ENCODE data around the gene COG8. TPM values are rescaled to one million over a fixed set of nuclear protein-coding genes. Genes with fewer than 3 reads are reported as not detected.

COG8 gene
- total RNA-seq: 10 to 100 TPM; 31.8 to 48.9 (median 40.9) TPM
- 10 to 100 TPM; 21.0 to 28.6 TPM for polyA plus RNA-seq
- long read RNA-seq, donor 1, full-length matches to known transcripts: 82 of 110 reads
- long read RNA-seq, donor 1, partial matches to known transcripts: 12 of 110 reads
- long read RNA-seq, donor 1, other reads (novel, unspliced or antisense): 16 of 110 reads
- long read RNA-seq, donor 2, full-length matches to known transcripts: 15 of 31 reads
- long read RNA-seq, donor 2, partial matches to known transcripts: 16 of 31 reads
- long read RNA-seq, donor 2, other reads (novel, unspliced or antisense): 0 of 31 reads
- long read RNA-seq, donor 3, full-length matches to known transcripts: 53 of 65 reads
- long read RNA-seq, donor 3, partial matches to known transcripts: 7 of 65 reads
- long read RNA-seq, donor 3, other reads (novel, unspliced or antisense): 5 of 65 reads

DNA sequence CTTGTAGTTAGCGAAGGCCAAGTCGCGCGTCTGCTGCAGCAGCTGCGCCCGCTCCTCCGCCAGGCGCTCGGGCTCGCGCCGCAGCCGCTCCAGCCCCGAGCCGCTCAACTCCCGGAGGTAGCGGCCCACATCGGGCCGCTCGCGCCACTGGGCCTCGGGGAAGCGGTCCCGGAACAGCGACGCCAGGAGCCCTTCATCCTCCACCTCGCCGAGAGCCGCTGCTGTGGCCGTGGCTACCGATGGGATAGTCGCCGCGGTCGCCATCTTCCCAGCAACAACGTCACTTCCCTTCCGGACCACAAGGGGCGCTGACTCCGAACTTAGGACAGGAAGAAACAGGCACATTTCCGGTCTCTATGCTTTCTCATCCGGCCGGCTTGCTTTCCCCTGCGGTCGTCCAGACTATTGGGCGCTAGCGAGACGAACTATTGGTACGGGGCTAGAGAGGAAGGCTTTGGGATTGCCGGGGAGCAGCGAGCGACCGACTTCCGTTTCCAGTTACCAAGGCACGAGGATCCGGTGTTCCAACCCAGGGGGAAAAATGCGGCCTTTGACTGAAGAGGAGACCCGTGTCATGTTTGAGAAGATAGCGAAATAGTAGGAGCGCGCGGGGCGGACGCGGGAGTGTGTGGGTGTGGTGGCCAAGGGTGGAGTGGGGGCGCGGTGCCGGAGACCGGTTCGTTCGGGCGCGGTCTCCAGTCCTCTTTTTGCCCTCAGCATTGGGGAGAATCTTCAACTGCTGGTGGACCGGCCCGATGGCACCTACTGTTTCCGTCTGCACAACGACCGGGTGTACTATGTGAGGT lies at the start of gene COG8, which contains the start of gene NIP7:
Gene COG8 (minus strand): TSS at position 276 of the 806 bp plus-strand sequence. CDS start 12 bp downstream, at position 264.
Gene NIP7 (plus strand): TSS at position 484 of the 806 bp plus-strand sequence. CDS start 58 bp downstream, at position 542.
- H3K27me3 ChIP-seq: no peaks in the 10 kb centered on the region
- no peaks in the 10 kb centered on the region for H3K36me3 ChIP-seq
- 0% methylated on average over 56 to 77 of the region's 77 CpGs for WGBS, 3 donors
- peak within 1 kb of the TSS; percentile 87 for H3K4me3 ChIP-seq
- DNase-seq: peak; percentile 90 to 95 (median 94)
- peak within 1 kb of the TSS; percentile 70 to 85 for H3K27ac ChIP-seq
- intact Hi-C loops (cut with DNase I): no loop called here
- H3K4me1 ChIP-seq (ENCODE audit: insufficient read depth): peaks cover 8% of the 10 kb centered on the region
- TF ChIP-seq POLR2A (IDR thresholded peaks at IDR 0.05): peak; percentile 61
- TF ChIP-seq, protein P1, sequence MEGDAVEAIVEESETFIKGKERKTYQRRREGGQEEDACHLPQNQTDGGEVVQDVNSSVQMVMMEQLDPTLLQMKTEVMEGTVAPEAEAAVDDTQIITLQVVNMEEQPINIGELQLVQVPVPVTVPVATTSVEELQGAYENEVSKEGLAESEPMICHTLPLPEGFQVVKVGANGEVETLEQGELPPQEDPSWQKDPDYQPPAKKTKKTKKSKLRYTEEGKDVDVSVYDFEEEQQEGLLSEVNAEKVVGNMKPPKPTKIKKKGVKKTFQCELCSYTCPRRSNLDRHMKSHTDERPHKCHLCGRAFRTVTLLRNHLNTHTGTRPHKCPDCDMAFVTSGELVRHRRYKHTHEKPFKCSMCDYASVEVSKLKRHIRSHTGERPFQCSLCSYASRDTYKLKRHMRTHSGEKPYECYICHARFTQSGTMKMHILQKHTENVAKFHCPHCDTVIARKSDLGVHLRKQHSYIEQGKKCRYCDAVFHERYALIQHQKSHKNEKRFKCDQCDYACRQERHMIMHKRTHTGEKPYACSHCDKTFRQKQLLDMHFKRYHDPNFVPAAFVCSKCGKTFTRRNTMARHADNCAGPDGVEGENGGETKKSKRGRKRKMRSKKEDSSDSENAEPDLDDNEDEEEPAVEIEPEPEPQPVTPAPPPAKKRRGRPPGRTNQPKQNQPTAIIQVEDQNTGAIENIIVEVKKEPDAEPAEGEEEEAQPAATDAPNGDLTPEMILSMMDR (IDR thresholded peaks at IDR 0.05): peak; percentile 90 to 95 (median 93)
- TF ChIP-seq EP300 (IDR thresholded peaks at IDR 0.05): no peak
- H3K9me3 ChIP-seq: no peaks in the 10 kb centered on the region

DNA sequence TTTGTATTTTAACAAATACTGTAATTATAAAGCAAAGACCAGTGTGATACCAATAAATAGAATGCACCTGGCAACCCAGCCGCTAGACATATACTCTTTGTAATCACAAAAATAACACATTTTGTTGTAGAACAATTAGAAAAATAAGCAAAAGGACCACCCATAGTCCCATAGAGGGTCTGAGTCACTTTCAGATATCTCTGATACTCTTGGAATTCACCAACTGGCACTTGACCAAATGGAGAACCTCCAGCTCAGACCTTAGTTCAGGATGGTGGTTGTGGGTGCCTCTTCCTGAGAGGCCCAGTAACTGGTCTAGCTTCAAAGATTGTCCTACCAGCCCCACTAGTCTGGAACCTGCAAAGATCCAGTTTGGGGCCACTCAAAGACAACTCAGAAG lies 47.2 kb upstream of the COG8 start:
- no peak for DNase-seq
- Histone ChIP-seq H3K27ac (no peak overlapping the region), H3K4me3 (no peak overlapping the region), H3K9me3 (no peaks in the 10 kb centered on the region), H3K27me3 (no peaks in the 10 kb centered on the region), H3K4me1 (ENCODE audit: insufficient read depth) (peaks cover 1% of the 10 kb centered on the region), H3K36me3 (no peaks in the 10 kb centered on the region)
- 24 to 54% (median 41%) methylated on average over 1 of the region's 1 CpG for WGBS, 3 donors
- intact Hi-C loops (cut with DNase I): no loop called here
- TF ChIP-seq POLR2A (IDR thresholded peaks at IDR 0.05): no peak
- TF ChIP-seq EP300 (IDR thresholded peaks at IDR 0.05): no peak
- TF ChIP-seq, protein P1 (IDR thresholded peaks at IDR 0.05): no peak

- no peak for TF ChIP-seq POLR2A (IDR thresholded peaks at IDR 0.05)
- no peak for TF ChIP-seq EP300 (IDR thresholded peaks at IDR 0.05)
- TF ChIP-seq, protein P1 (IDR thresholded peaks at IDR 0.05): no peak
- no peak for DNase-seq
- no peaks in the 10 kb centered on the region for H3K36me3 ChIP-seq
- no peaks in the 10 kb centered on the region for H3K9me3 ChIP-seq
- peak overlapping the region; percentile 88 to 95 for H3K27ac ChIP-seq
- WGBS, 3 donors: 3 to 5% (median 3%) methylated on average over 6 of the region's 6 CpGs
- peaks cover 1% of the 10 kb centered on the region for H3K4me1 ChIP-seq (ENCODE audit: insufficient read depth)
- intact Hi-C loops (cut with DNase I): no loop called here
- peak overlapping the region; percentile 66 for H3K4me3 ChIP-seq
- H3K27me3 ChIP-seq: no peaks in the 10 kb centered on the region
Measured at GRCh38 chr16:69384974-69385373, 45.6 kb upstream of the COG8 start.

GRCh38 chr16:69382421-69382820 lies 43.1 kb upstream of the COG8 start:
- no peaks in the 10 kb centered on the region for H3K27me3 ChIP-seq
- no peak overlapping the region for H3K27ac ChIP-seq
- no peaks in the 10 kb centered on the region for H3K9me3 ChIP-seq
- intact Hi-C loops (cut with DNase I): no loop called here
- H3K4me3 ChIP-seq: no peak overlapping the region
- TF ChIP-seq, protein P1 (IDR thresholded peaks at IDR 0.05): no peak
- TF ChIP-seq EP300 (IDR thresholded peaks at IDR 0.05) (no peak), POLR2A (IDR thresholded peaks at IDR 0.05) (no peak)
- H3K36me3 ChIP-seq: no peaks in the 10 kb centered on the region
- H3K4me1 ChIP-seq (ENCODE audit: insufficient read depth): peaks cover 1% of the 10 kb centered on the region
- no peak for DNase-seq
- WGBS, 3 donors: 97 to 100% (median 98%) methylated on average over 2 of the region's 2 CpGs

Data from ovary (tissue), 10 donors.